ENCODE data around the gene CD37.
"Not testable (repeated sequence)": the region's sequence is repeated elsewhere in the genome, so short reads cannot be mapped to it uniquely, and the experiment has no call there.

Gene CD37

DNA sequence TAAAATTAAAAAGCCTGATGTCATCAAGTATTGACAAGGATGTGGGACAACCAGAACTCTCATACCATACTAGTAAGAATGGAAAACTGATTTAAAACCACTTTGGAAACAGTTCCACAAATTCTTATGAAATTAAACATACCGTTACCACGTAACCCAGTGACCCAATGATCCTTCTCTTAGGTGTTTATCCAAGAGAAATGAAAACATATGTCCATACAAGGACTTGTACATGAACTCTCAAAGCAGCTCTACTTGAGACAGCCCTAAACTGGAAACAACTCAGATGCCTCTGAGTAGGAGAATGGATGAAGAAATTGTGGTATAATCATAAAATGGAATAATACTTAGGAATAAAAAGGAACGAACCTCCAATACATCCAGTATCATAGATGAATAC lies 37.8 kb upstream of the CD37 start:
- no peak overlapping the region for H3K4me3 ChIP-seq (ENCODE audit: low read depth, low read length)
- DNase-seq (ENCODE audit: low read depth): no peak
- TF ChIP-seq, protein P1, sequence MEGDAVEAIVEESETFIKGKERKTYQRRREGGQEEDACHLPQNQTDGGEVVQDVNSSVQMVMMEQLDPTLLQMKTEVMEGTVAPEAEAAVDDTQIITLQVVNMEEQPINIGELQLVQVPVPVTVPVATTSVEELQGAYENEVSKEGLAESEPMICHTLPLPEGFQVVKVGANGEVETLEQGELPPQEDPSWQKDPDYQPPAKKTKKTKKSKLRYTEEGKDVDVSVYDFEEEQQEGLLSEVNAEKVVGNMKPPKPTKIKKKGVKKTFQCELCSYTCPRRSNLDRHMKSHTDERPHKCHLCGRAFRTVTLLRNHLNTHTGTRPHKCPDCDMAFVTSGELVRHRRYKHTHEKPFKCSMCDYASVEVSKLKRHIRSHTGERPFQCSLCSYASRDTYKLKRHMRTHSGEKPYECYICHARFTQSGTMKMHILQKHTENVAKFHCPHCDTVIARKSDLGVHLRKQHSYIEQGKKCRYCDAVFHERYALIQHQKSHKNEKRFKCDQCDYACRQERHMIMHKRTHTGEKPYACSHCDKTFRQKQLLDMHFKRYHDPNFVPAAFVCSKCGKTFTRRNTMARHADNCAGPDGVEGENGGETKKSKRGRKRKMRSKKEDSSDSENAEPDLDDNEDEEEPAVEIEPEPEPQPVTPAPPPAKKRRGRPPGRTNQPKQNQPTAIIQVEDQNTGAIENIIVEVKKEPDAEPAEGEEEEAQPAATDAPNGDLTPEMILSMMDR (IDR thresholded peaks at IDR 0.05; ENCODE audit: insufficient read depth, low read depth, low read length, missing control alignments): no peak

DNA sequence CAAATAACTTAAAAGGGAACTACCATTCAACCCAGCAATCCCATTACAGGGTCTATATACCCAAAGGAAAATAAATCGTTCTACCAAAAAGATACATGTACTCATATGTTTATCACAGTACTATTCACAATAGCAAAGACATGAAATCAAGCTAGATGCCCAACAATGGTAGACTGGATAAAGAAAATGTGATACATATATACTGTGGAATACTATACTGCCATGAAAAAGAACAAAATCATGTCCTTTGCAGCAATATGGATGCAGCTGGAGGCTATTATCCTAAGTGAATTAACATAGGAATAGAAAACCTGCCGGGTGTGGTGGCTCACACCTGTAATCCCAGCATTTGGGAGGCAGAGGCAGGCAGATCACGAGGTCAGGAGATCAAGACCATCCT lies 36.6 kb upstream of the CD37 start:
- DNase-seq (ENCODE audit: low read depth): not testable (repeated sequence)

DNA sequence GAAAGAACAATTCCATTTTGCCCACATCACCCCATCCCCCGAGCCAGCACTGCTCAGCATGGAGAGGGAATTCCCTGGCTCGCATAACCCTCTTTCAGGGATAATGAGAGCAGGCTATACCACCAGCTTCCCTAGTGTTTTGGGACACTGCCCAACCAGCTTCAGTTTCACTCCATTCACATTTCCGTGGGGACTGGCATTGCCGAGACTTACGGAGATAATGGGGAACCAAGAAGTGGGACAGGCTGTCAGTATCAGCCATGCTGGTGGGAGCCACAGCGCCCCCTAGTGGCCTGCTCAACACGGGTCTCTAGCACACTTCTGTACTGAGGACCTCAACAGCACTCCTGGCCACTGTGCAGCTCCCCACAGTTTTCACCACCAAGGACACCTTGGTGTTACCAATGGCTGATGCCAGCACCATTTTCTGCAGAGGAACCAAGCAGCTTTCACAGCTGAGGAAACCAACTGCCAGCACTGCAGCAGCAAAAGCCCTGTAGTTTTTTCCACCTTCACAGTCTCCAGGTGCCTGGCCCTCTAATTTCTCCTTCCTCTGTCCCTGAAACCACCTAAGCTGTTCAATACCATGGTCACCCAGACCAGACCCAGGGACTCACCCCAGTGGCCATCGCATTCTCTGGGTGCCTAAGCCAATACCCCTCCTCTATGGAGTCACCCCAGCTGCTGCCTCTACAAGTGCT lies 33.9 kb upstream of the CD37 start:
- peak overlapping the region; percentile 7; the same call in 1 of the 2 replicates for H3K4me3 ChIP-seq (ENCODE audit: low read depth, low read length)
- DNase-seq (ENCODE audit: low read depth): peak; percentile 89
- TF ChIP-seq, protein P1 (IDR thresholded peaks at IDR 0.05; ENCODE audit: insufficient read depth, low read depth, low read length, missing control alignments): peak; percentile 99

More for the DNA sequence above, 36.6 kb upstream of the CD37 start:
- not testable (repeated sequence) for H3K4me3 ChIP-seq (ENCODE audit: low read depth, low read length)

DNA sequence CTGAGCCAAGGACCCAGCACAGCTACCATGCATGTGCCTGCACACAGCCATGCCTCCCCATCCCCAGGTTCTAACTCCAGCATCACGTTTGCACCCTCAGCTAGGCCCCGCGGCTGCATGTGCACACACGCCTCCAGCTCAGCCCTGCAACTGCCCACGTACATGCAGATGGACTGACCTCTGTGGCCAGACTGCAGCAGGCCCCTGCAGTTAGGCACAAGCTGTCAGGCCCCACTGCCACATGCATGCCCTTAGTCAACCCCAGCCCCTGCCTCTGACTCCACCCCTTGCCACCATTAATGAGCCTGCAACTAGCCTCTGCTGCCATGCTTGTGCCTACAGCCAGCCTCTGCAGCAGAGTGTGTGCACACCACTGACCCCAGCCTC lies 33.3 kb upstream of the CD37 start:
- DNase-seq (ENCODE audit: low read depth): no peak
- TF ChIP-seq, protein P1 (IDR thresholded peaks at IDR 0.05; ENCODE audit: insufficient read depth, low read depth, low read length, missing control alignments): no peak
- no peak overlapping the region for H3K4me3 ChIP-seq (ENCODE audit: low read depth, low read length)

DNA sequence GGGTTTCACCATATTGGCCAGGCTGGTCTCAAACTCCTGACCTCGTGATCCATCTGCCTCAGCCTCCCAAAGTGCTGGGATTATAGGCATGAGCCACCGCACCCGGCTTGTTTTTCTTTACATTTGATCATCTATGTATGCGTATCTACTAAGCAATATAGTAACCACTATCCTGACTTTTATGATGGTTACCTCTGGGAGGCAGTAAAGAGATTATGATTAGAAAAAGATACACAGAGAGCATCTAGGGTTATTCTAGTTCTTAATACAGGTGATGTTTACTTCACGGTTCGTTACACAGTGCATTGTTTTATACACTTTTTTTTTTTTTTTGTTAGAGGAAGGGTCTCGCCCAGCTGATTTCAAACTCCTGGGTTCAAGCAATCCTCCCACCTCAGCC lies 28.5 kb upstream of the CD37 start:
- DNase-seq (ENCODE audit: low read depth); H3K4me3 ChIP-seq (ENCODE audit: low read depth, low read length): not testable (repeated sequence)

DNA sequence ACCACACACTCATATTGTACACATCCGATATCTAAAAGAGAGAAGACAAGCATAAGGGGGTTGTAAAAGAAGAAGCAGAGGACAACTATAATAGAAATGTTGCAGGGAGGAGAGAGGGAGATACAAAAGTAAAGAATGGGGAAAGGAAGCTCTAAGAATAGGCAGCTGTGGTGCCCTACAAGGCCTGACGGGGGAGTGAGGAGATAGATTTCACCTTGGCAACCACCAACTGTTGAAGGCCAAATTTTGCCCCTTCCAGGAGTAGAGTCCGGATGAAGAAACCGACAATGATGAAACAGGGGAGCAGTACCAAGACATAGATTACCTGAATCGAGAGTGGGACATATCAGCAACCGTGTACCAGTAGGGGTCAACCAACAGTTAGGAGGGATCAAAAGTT lies 26.1 kb upstream of the CD37 start:
- DNase-seq (ENCODE audit: low read depth): no peak
- TF ChIP-seq, protein P1 (IDR thresholded peaks at IDR 0.05; ENCODE audit: insufficient read depth, low read depth, low read length, missing control alignments): no peak
- H3K4me3 ChIP-seq (ENCODE audit: low read depth, low read length): no peak overlapping the region

DNA sequence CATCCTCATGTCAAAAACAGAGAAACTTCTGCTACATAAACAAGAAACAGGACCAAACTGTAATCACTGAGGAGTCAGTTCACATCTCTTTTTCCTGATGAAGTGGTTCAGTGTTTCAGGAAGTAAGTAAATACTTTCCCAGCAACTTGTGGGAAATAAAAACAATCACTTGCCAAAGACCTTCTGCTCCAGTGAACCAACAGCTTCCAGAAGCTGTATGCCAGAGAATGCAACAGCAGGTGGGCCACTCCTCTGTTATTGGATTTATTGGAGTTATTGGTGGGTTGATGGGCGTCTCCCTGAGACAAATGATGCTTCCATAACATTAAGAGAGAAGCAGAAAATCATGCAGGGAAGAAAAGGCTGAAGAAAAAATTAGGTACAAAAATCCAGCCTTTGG lies 20.1 kb upstream of the CD37 start:
- H3K4me3 ChIP-seq (ENCODE audit: low read depth, low read length): no peak overlapping the region
- DNase-seq (ENCODE audit: low read depth): no peak
- TF ChIP-seq, protein P1 (IDR thresholded peaks at IDR 0.05; ENCODE audit: insufficient read depth, low read depth, low read length, missing control alignments): no peak

DNA sequence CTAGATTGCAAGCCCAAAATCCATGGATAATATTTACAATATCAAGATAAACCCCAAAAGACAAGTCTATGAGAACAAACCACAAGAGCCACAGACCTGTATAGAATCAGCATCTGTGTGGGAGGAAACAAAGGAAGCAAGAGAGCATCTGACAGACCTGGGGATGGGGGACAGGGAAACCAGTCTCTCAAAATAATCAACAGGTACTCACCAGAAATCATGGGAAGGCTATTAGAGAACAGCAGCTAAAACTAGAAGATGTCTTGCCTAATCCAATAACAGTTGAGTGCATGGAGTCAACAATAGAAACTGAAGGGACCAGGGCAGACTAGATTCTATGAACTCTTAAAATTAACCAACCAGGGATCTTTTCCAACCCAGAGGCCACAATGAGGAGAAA lies 18.9 kb upstream of the CD37 start:
- DNase-seq (ENCODE audit: low read depth): no peak
- no peak overlapping the region for H3K4me3 ChIP-seq (ENCODE audit: low read depth, low read length)
- TF ChIP-seq, protein P1 (IDR thresholded peaks at IDR 0.05; ENCODE audit: insufficient read depth, low read depth, low read length, missing control alignments): no peak

All from GM12865 (cell line).